Measurements from ENCODE around the gene RASSF3.

Gene RASSF3

DNA sequence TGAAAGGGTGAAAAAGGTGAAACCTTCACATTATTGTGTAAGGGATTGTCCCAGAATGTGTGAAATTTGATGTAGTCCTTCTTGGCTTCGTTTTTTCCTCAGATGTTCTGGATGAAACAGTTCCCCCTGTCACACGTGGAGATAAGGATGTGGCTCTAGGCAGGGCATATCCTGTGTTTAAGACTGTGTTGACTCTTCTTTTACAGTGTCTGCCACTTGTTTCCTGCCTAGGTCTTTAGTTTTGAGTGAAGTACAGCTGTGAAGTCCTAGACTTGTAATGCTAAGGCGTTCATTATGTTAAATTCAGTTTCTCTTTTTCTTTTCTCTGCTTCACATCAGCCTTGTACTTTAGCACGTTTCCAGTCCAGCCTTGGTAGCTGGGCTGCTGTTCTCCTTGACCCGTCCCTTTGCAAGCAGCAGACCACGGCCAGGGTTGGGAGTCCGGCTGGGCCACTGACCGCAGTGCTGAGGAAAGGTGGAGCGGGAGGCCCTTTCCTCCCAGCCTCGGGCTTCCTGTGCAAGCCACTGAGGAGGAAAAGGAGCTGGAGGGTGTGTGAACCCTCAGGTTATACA lies 59.1 kb downstream of the RASSF3 start:
- peak; percentile 95 for ATAC-seq (replicated peaks; ENCODE audit: extremely low read depth, poor library complexity, severe bottlenecking)
- peaks cover 83% of the 10 kb centered on the region for H3K4me1 Mint-ChIP-seq
- H3K4me3 Mint-ChIP-seq = peak overlapping the region; percentile 82
- H3K36me3 Mint-ChIP-seq (ENCODE audit: insufficient read depth) = peaks cover 27% of the 10 kb centered on the region
- DNase-seq (ENCODE audit: low spot score in 2 of 2) = peak; percentile 26 to 63
- no peaks in the 10 kb centered on the region for H3K27me3 Mint-ChIP-seq
- H3K9me3 Mint-ChIP-seq = no peaks in the 10 kb centered on the region
- peak overlapping the region; percentile 96 for H3K27ac Mint-ChIP-seq (ENCODE audit: low read depth)

DNA sequence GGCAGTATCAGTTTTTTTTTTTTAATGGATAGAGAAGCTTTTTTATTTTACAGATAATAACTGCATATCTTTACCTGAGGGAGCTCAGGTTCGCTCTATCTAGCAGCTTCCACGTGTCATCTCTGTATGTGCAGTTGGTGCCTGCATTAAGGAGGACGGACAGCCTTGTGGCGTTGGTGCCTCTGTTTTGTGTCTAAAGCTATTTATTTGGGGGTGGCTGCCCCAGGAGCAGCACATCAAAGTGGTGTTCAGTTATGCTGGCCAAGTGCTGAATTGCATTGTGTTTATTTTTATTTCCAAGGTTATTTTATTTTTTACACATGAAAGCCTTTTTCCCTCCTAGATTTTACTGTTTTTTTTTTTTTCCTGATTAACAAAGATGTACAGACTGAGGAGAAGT lies 59.7 kb downstream of the RASSF3 start:
- ATAC-seq (replicated peaks; ENCODE audit: extremely low read depth, poor library complexity, severe bottlenecking) (peak; percentile 10), DNase-seq (ENCODE audit: low spot score in 2 of 2) (no peak)
- H3K4me3 Mint-ChIP-seq = peak overlapping the region; percentile 82
- peaks cover 29% of the 10 kb centered on the region for H3K36me3 Mint-ChIP-seq (ENCODE audit: insufficient read depth)
- peaks cover 88% of the 10 kb centered on the region for H3K4me1 Mint-ChIP-seq
- no peaks in the 10 kb centered on the region for H3K9me3 Mint-ChIP-seq
- peak overlapping the region; percentile 96 for H3K27ac Mint-ChIP-seq (ENCODE audit: low read depth)
- no peaks in the 10 kb centered on the region for H3K27me3 Mint-ChIP-seq

DNA sequence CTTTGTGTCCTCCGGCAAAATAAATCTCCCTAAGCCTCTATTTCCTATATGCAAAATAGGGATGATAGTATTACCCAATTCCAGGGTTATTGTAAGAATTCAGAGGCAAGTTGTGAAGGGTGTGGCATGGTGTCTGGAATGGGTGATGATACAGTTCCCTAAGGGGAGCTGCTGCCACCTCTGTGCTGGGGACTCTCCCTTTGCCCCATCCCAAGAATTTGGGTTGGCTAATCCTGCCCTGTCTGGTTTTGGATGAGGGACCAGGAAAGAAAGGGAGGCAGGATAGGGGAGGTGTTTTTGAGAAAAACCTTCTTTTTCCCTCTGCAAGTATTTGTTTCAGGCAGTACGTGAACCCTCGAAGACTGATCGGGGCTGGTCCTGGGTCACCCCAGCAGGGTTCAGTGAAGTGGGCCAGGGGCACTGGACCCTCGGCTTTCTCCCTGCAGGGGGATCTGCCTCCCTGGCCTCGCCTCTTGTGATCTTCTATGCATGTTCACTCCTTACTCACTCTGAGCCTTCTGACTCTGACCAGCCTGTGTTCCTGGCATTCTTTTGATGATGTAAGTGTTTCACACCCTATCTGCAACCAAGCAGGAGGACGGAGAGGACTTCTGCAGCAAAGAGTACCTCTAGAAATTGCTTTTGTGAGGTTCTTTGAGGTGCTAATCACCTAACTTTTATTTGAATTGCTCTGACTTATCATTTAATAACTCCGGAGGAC lies 60.8 kb downstream of the RASSF3 start:
- peak overlapping the region; percentile 82 for H3K4me3 Mint-ChIP-seq
- H3K27ac Mint-ChIP-seq (ENCODE audit: low read depth) = peak overlapping the region; percentile 96
- no peaks in the 10 kb centered on the region for H3K9me3 Mint-ChIP-seq
- no peaks in the 10 kb centered on the region for H3K27me3 Mint-ChIP-seq
- peaks cover 88% of the 10 kb centered on the region for H3K4me1 Mint-ChIP-seq
- ATAC-seq (replicated peaks; ENCODE audit: extremely low read depth, poor library complexity, severe bottlenecking) (no peak), DNase-seq (ENCODE audit: low spot score in 2 of 2) (no peak)
- H3K36me3 Mint-ChIP-seq (ENCODE audit: insufficient read depth) = peaks cover 29% of the 10 kb centered on the region

DNA sequence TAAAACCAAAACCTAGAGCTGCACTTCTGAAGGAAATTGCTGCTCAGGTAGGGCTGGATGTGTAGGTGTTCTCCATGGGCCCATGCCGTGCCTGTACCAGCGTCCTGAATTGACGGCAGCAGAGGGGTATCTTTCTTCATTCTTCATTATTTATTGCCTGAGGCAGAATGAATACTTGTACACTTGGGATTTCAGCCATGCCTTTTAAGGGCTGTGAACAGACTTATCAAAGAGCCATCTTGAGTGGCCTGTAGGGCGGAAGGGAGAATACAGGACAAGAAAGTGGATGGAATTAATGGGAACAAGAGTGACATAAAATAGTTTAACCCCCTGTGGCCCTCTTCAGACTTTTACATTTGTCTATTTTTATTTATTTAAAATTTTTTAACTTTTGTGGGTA lies 61.4 kb downstream of the RASSF3 start:
- H3K27ac Mint-ChIP-seq (ENCODE audit: low read depth) = peak overlapping the region; percentile 96
- H3K4me1 Mint-ChIP-seq = peaks cover 82% of the 10 kb centered on the region
- H3K4me3 Mint-ChIP-seq = peak overlapping the region; percentile 82
- peaks cover 27% of the 10 kb centered on the region for H3K36me3 Mint-ChIP-seq (ENCODE audit: insufficient read depth)
- no peaks in the 10 kb centered on the region for H3K27me3 Mint-ChIP-seq
- no peaks in the 10 kb centered on the region for H3K9me3 Mint-ChIP-seq
- no peak for DNase-seq (ENCODE audit: low spot score in 2 of 2)
- no peak for ATAC-seq (replicated peaks; ENCODE audit: extremely low read depth, poor library complexity, severe bottlenecking)

DNA sequence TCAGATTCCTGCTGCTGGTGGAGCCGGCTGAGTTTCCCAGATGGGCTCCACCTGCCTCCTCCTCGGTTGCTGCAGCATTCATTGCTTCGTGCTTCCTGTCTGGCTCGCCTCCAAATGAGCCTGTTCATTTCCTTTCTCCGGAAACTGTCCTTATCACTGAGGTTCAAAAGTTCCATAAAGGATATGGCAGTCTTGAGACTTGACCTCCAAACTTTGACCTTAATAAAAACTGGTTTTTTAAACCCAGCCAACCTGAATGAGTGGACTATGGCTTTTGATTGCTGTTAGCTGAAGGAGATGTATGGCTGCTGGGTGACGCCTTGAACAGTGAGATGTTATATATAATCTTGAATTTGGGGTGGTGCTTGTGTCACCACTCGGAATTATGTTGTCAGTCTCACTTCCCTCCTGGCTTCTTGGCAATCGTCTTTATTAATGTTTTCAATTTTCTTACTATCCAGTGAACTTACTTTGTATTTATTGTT lies 62.7 kb downstream of the RASSF3 start:
- H3K4me1 Mint-ChIP-seq = peaks cover 85% of the 10 kb centered on the region
- DNase-seq (ENCODE audit: low spot score in 2 of 2) (no peak), ATAC-seq (replicated peaks; ENCODE audit: extremely low read depth, poor library complexity, severe bottlenecking) (no peak)

DNA sequence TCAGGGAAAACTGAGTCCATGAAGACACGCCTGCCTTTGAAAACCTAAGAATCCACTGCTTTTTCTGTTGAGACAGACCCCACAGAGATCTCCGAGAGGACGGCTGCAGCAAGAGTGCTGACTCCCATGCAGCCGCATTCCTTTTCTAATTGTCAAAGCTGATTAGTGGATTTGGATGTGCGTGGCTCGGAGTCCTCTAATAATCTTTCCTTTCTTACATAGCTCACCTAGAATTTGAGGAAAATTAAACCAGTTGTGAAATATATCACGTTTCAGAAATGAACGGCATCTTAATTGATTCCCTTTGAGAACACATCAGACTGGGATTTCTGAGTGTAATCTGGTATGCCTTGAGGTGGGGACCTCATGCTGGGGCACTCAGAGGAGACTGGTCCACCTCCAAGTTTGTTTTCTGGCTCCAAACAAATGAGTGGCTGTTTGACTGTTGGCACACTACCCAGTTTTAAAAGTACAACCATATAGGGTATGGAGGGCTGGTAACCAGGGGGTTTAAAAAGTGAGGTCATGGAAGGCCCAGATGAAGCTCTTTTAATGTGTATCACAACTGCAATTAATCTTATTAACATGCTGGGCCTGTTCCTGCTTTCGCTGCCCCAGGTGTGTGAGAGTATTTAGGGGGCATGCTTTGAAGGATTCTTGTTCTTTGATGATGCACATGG lies 63.3 kb downstream of the RASSF3 start:
- Mint-ChIP-seq H3K27me3 (no peaks in the 10 kb centered on the region), H3K4me3 (peak overlapping the region; percentile 63), H3K27ac (ENCODE audit: low read depth) (peak overlapping the region; percentile 96), H3K36me3 (ENCODE audit: insufficient read depth) (peaks cover 22% of the 10 kb centered on the region), H3K4me1 (peaks cover 85% of the 10 kb centered on the region), H3K9me3 (no peaks in the 10 kb centered on the region)
- ATAC-seq (replicated peaks; ENCODE audit: extremely low read depth, poor library complexity, severe bottlenecking) (no peak), DNase-seq (ENCODE audit: low spot score in 2 of 2) (no peak)

More for the DNA sequence above, 62.7 kb downstream of the RASSF3 start:
- Mint-ChIP-seq H3K27me3 (no peaks in the 10 kb centered on the region), H3K27ac (ENCODE audit: low read depth) (peak overlapping the region; percentile 96), H3K36me3 (ENCODE audit: insufficient read depth) (peaks cover 28% of the 10 kb centered on the region), H3K9me3 (no peaks in the 10 kb centered on the region), H3K4me3 (peak overlapping the region; percentile 63)

DNA sequence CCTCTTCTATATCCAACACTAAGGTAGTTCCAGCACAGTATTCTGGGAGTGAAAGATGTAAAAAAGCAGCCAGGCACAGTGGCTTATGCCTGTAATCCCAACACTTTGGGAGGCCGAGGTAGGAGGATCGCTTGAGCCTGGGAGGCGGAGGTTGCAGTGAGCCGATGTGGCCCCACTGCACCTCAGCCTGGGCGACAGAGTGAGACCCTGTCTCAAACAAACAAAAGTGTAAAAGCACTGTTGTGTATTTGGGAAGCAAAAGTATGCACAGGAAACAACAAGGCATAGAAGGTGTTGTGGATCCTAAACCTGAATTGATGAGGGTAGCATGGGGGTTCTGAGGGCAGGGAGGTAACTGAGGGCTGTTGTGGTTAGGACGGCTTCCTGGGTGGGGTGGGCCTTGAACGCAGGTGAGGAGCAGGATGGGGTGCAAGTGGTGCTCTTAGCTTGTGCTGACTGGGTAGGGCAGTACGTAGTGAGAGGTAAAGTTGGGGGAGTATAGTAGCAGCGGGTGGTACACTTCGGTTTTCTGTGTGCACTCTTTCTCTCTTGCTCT lies 64.2 kb downstream of the RASSF3 start:
- Mint-ChIP-seq H3K4me1 (peaks cover 80% of the 10 kb centered on the region), H3K27me3 (no peaks in the 10 kb centered on the region), H3K9me3 (no peaks in the 10 kb centered on the region), H3K4me3 (peak overlapping the region; percentile 63), H3K27ac (ENCODE audit: low read depth) (peak overlapping the region; percentile 96), H3K36me3 (ENCODE audit: insufficient read depth) (peaks cover 15% of the 10 kb centered on the region)
- ATAC-seq (replicated peaks; ENCODE audit: extremely low read depth, poor library complexity, severe bottlenecking) (peak; percentile 63), DNase-seq (ENCODE audit: low spot score in 2 of 2) (peak in 1 of 2 donors; percentile 49)

DNA sequence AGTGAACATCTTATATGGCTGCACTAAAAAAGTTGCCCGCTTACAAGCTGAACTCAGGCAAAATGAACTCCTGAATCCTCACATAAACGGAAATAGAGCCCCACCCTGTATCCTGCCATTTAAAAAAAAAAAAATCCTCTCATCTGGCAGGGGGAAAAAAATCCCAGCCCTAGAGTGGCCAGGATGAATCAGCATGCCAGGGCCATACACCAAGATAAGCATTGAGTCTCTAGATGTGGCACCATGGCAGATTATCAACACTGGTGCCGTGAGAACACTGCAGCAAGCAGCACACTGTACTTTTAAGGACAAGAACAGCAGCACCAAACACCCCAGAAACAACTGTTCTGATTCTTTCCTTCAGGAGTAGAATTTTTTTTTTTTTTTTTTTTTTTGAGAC lies 65.5 kb downstream of the RASSF3 start:
- no peak for DNase-seq (ENCODE audit: low spot score in 2 of 2)

DNA sequence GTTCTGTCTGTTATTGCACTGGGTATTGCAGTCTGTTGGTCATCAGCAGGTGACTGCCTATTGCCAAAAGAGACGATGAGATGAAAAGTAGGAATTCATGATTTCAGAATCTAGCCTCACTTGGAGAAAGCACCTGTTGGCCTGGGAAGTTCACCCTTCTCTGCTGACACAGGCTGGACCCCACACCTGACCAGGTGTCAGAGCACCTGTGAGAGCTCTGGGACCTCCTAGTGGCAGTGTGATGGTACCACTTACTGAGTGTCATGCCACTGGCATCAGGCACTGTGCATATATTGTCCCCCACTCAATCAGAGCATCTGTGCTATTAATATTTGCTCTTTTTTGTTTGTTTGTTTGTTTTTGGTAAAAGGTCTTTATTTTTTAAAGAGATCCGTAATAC lies 68.0 kb downstream of the RASSF3 start:
- Mint-ChIP-seq H3K9me3 (no peaks in the 10 kb centered on the region), H3K27ac (ENCODE audit: low read depth) (peak overlapping the region; percentile 96), H3K36me3 (ENCODE audit: insufficient read depth) (peaks cover 20% of the 10 kb centered on the region), H3K27me3 (no peaks in the 10 kb centered on the region), H3K4me3 (peak overlapping the region; percentile 58), H3K4me1 (peaks cover 76% of the 10 kb centered on the region)
- ATAC-seq (replicated peaks; ENCODE audit: extremely low read depth, poor library complexity, severe bottlenecking) (no peak), DNase-seq (ENCODE audit: low spot score in 2 of 2) (no peak)

More for the DNA sequence above, 65.5 kb downstream of the RASSF3 start:
- Mint-ChIP-seq H3K4me3 (peak overlapping the region; percentile 34), H3K4me1 (peaks cover 77% of the 10 kb centered on the region), H3K27ac (ENCODE audit: low read depth) (peak overlapping the region; percentile 96), H3K9me3 (no peaks in the 10 kb centered on the region), H3K27me3 (no peaks in the 10 kb centered on the region), H3K36me3 (ENCODE audit: insufficient read depth) (peaks cover 17% of the 10 kb centered on the region)
- no peak for ATAC-seq (replicated peaks; ENCODE audit: extremely low read depth, poor library complexity, severe bottlenecking)

DNA sequence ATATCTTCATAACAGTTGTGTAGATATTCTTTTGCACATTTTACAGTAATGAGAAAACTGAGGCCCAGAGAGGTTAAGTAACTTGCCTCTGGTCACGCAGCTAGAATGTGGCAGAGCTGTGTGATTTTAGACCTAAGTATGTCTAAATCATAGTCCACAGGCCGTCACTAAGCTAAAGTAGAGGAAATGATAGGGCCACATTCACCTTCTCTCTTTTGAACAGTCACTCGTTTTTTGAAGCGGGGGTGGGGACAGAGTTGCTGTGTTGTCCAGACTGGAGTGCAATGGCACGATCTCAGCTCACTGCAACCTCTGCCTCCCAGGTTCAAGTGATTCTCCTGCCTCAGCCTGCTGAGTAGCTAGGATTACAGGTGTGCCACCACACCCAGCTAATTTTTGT lies 68.5 kb downstream of the RASSF3 start:
- ATAC-seq (replicated peaks; ENCODE audit: extremely low read depth, poor library complexity, severe bottlenecking) = no peak
- Mint-ChIP-seq H3K27me3 (no peaks in the 10 kb centered on the region), H3K4me1 (peaks cover 76% of the 10 kb centered on the region), H3K9me3 (no peaks in the 10 kb centered on the region), H3K27ac (ENCODE audit: low read depth) (peak overlapping the region; percentile 96), H3K36me3 (ENCODE audit: insufficient read depth) (peaks cover 25% of the 10 kb centered on the region), H3K4me3 (peak overlapping the region; percentile 58)
- DNase-seq (ENCODE audit: low spot score in 2 of 2) = no peak

DNA sequence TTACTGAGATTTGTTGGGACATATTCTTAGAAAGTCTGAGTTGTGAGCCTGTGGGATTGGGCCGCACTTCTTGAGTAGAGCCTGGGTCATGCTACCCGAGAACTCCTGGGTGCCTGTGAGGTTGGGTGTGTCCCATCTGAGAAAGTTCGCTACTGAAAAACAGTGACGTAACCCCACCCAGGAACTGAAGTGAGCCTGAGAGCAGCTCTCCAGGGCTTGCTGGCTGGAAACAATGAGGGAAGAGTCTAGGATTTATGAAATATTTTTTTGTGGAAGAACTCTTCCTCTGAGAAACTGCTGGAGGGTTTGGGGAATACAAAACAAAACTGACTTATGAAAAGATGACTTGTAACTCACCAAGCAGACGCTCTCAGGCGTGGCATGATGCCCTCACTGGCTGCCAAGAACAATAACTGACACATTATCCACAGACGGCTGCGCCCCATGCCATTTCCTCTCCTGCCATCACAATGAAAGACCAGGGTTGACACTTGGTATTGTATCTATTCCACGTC lies 69.2 kb downstream of the RASSF3 start:
- Mint-ChIP-seq H3K4me1 (peaks cover 75% of the 10 kb centered on the region), H3K36me3 (ENCODE audit: insufficient read depth) (peaks cover 27% of the 10 kb centered on the region), H3K4me3 (peak overlapping the region; percentile 61), H3K27ac (ENCODE audit: low read depth) (peak overlapping the region; percentile 96), H3K27me3 (no peaks in the 10 kb centered on the region), H3K9me3 (no peaks in the 10 kb centered on the region)
- DNase-seq (ENCODE audit: low spot score in 2 of 2) (peak; percentile 45 to 77), ATAC-seq (replicated peaks; ENCODE audit: extremely low read depth, poor library complexity, severe bottlenecking) (peak; percentile 82)

DNA sequence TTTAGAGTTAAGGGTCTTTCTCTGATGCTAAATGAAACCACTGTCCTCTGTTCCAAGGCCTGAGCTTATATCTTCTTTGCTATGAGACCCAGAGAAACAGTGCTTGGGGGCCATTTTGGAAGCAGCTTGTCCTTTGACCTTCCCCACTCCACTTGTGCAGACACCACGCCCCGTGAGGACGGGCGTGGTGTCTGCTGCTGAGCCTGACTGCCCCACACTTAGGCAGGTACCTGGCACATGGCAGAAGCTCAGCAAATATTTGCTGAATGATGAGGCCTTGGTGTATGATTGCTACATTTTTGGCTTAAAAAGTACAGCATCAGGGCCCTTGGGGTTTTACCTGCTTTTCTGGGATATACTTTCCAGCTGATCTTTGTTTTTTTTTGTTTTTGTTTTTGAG lies 69.9 kb downstream of the RASSF3 start:
- Mint-ChIP-seq H3K4me1 (peaks cover 76% of the 10 kb centered on the region), H3K27ac (ENCODE audit: low read depth) (peak overlapping the region; percentile 96), H3K36me3 (ENCODE audit: insufficient read depth) (peaks cover 30% of the 10 kb centered on the region), H3K27me3 (no peaks in the 10 kb centered on the region), H3K9me3 (no peaks in the 10 kb centered on the region), H3K4me3 (peak overlapping the region; percentile 61)
- DNase-seq (ENCODE audit: low spot score in 2 of 2) = no peak
- ATAC-seq (replicated peaks; ENCODE audit: extremely low read depth, poor library complexity, severe bottlenecking) = no peak
